OCI-LY3 (cell line): ENCODE data around the gene CST7.
A peak's percentile ranks its signal among the peaks of the same experiment; 100 is the strongest.
"Not testable (repeated sequence)": the region's sequence is repeated elsewhere in the genome, so short reads cannot be mapped to it uniquely, and the experiment has no call there.

Experiments used
- H2AFZ ChIP-seq: fragments of 200-600, 300-600 bp; shearing (Covaris generic); 2 replicates; pipeline ENCODE4 v1.6.0; 2014; ENCODE audit warnings: antibody characterized with exemption, low read depth, low read length
- H3K27ac ChIP-seq: fragments of 200-600, 300-600 bp; sonication (generic); 2 replicates; pipeline ENCODE4 v1.5.1; 2014; ENCODE audit warnings: mild to moderate bottlenecking, low read length, moderate library complexity, mixed read lengths
- H3K27me3 ChIP-seq: fragments of 200-600, 300-600 bp; sonication (generic); 2 replicates; pipeline ENCODE4 v1.6.1; 2014; ENCODE audit warnings: low read depth, low read length, mixed read lengths
- H3K36me3 ChIP-seq: fragments of 200-600, 300-600 bp; sonication (generic); replicated peaks from 2 replicates; pipeline ENCODE3; 2014; ENCODE audit warnings: low read depth, low read length, mixed read lengths
- H3K4me1 ChIP-seq: fragments of 300-600, 200-600 bp; sonication (generic); 2 replicates; pipeline ENCODE4 v1.6.1; 2014; ENCODE audit warnings: low read length, mixed read lengths
- H3K4me2 ChIP-seq: fragments of 200-600, 300-600 bp; sonication (generic); 2 replicates; pipeline ENCODE4 v1.6.1; 2014; ENCODE audit warnings: low read length, mixed read lengths
- H3K4me3 ChIP-seq: fragments of 300-600, 200-600 bp; sonication (generic); 2 replicates; pipeline ENCODE4 v1.5.1; 2014; ENCODE audit warnings: antibody characterized with exemption, mild to moderate bottlenecking, low read length, moderate library complexity
- H3K79me2 ChIP-seq: fragments of 300-600, 200-600 bp; shearing (Covaris generic); 2 replicates; pipeline ENCODE4 v1.6.1; 2014; ENCODE audit warnings: mild to moderate bottlenecking, low read length, mixed read lengths
- H3K9ac ChIP-seq: fragments of 300-600, 200-600 bp; shearing (Covaris generic); 2 replicates; pipeline ENCODE4 v1.6.0; 2014; ENCODE audit warnings: mild to moderate bottlenecking, low read length, moderate library complexity
- H3K9me3 ChIP-seq: fragments of 200-600, 300-600 bp; shearing (Covaris generic); 2 replicates; pipeline ENCODE4 v1.6.1; 2014; ENCODE audit warnings: low read length, mixed read lengths; ENCODE audit not compliant: insufficient read depth
- H4K20me1 ChIP-seq: fragments of 200-600, 300-600 bp; sonication (generic); 2 replicates; pipeline ENCODE4 v1.6.1; 2016; ENCODE audit warnings: low read length, mixed read lengths; ENCODE audit not compliant: insufficient read depth
- CTCF ChIP-seq: fragments of 200-600, 300-600 bp; sonication (generic); IDR thresholded peaks from 2 replicates; pipeline ENCODE4 v1.5.1; 2014; ENCODE audit warnings: antibody characterized with exemption, low read length, low read depth
- EZH2phosphoT487 ChIP-seq: fragments of 200-600 bp; shearing (Covaris generic); IDR thresholded peaks from 2 replicates; pipeline ENCODE4 v1.6.1; 2018; ENCODE audit warnings: antibody characterized with exemption, mixed run types, low read depth

The CST7 gene

GRCh38 chr20:24939036-24939435 lies 10.0 kb upstream of the CST7 start:
- Histone ChIP-seq H3K36me3 (no peaks in the 10 kb centered on the region), H3K9me3 (no peaks in the 10 kb centered on the region), H3K79me2 (no peaks in the 10 kb centered on the region), H3K4me1 (0 out of 2 replicates have a peak, but pooled peaks cover 4% of the 10 kb centered on the region), H3K27ac (no peak overlapping the region), H3K4me2 (no peak overlapping the region), H3K9ac (no peak overlapping the region), H4K20me1 (no peaks in the 10 kb centered on the region), H2AFZ (no peak overlapping the region), H3K27me3 (no peaks in the 10 kb centered on the region), H3K4me3 (no peak overlapping the region)
- TF ChIP-seq EZH2phosphoT487 (no peak), CTCF (peak; percentile 4; the same call in 1 of the 2 replicates)

GRCh38 chr20:24942679-24943078 lies 6.4 kb upstream of the CST7 start:
- TF ChIP-seq CTCF: no peak
- no peak for TF ChIP-seq EZH2phosphoT487
- H3K36me3 ChIP-seq: no peaks in the 10 kb centered on the region
- H3K9me3 ChIP-seq: no peaks in the 10 kb centered on the region
- H4K20me1 ChIP-seq: no peaks in the 10 kb centered on the region
- no peak overlapping the region for H3K4me3 ChIP-seq
- 0 out of 2 replicates have a peak, but pooled peaks cover 4% of the 10 kb centered on the region for H3K4me1 ChIP-seq
- no peak overlapping the region for H3K27ac ChIP-seq
- no peaks in the 10 kb centered on the region for H3K27me3 ChIP-seq
- no peak overlapping the region for H2AFZ ChIP-seq
- no peak overlapping the region for H3K4me2 ChIP-seq
- no peak overlapping the region for H3K9ac ChIP-seq
- H3K79me2 ChIP-seq: no peaks in the 10 kb centered on the region

- Histone ChIP-seq H3K27ac (no peak overlapping the region), H3K4me2 (no peak overlapping the region), H4K20me1 (no peaks in the 10 kb centered on the region), H3K4me3 (no peak overlapping the region), H2AFZ (no peak overlapping the region), H3K9ac (no peak overlapping the region), H3K9me3 (no peaks in the 10 kb centered on the region), H3K79me2 (no peaks in the 10 kb centered on the region), H3K4me1 (0 out of 2 replicates have a peak, but pooled peaks cover under 1% of the 10 kb centered on the region), H3K27me3 (0 out of 2 replicates have a peak, but pooled peaks cover 3% of the 10 kb centered on the region), H3K36me3 (no peaks in the 10 kb centered on the region)
- no peak for TF ChIP-seq EZH2phosphoT487
- TF ChIP-seq CTCF: no peak
Measured at GRCh38 chr20:24943196-24943595, 5.9 kb upstream of the CST7 start.

GRCh38 chr20:24943731-24944130 lies 5.3 kb upstream of the CST7 start:
- Histone ChIP-seq H3K79me2 (no peaks in the 10 kb centered on the region), H4K20me1 (no peaks in the 10 kb centered on the region), H3K27me3 (0 out of 2 replicates have a peak, but pooled peaks cover 3% of the 10 kb centered on the region), H3K9me3 (no peaks in the 10 kb centered on the region), H3K4me1 (no peaks in the 10 kb centered on the region), H3K36me3 (no peaks in the 10 kb centered on the region), H3K4me3 (no peak overlapping the region), H3K9ac (no peak overlapping the region), H2AFZ (no peak overlapping the region), H3K4me2 (no peak overlapping the region), H3K27ac (no peak overlapping the region)
- TF ChIP-seq CTCF (no peak), EZH2phosphoT487 (no peak)

GRCh38 chr20:24946376-24946775 lies 2.7 kb upstream of the CST7 start:
- H3K27me3 ChIP-seq, H3K36me3 ChIP-seq, H3K79me2 ChIP-seq, H3K4me2 ChIP-seq, H3K4me3 ChIP-seq, H2AFZ ChIP-seq, H3K27ac ChIP-seq, H3K9ac ChIP-seq, H3K9me3 ChIP-seq, H3K4me1 ChIP-seq, H4K20me1 ChIP-seq: not testable (repeated sequence)

- not testable (repeated sequence) for H4K20me1 ChIP-seq, H3K27me3 ChIP-seq, H3K79me2 ChIP-seq, H3K27ac ChIP-seq, H3K9ac ChIP-seq, H3K4me1 ChIP-seq, H3K36me3 ChIP-seq, H3K4me3 ChIP-seq, H3K4me2 ChIP-seq, H2AFZ ChIP-seq, H3K9me3 ChIP-seq
Measured at GRCh38 chr20:24948396-24948938, 602 bp upstream of the CST7 start.
